Measurements from ENCODE around the gene DGCR8.

Gene DGCR8

DNA sequence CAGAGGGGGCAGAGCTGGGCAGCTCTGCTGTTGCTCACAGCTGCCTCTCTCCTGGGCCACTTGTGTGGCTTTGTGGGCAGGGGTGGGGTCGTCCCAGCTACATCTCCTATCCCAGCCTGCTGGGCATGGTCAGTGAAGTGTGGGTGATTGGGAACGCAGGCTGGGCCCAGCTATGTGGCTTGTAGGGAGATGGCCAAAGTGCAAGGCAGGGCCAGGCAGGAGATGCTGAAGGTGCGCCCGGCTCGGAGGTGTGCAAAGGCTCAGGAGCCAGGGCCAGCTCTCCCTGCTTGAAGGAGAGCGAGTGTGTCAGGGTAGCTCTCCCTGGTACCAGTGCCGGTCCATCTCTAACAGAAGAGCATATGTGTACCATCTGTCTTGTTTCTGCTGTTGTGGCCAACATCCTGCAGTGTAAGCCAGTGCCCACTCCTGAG, 27.4 kb downstream of the DGCR8 start:
- intact Hi-C loops (cut with DNase I; ENCODE audit: low total_unique reads), result no loop called here
- DNase-seq, result no peak
- H3K27me3 ChIP-seq, result no peaks in the 10 kb centered on the region

GRCh38 chr22:20107951-20108756, 28.1 kb downstream of the DGCR8 start:
- intact Hi-C loops (cut with DNase I; ENCODE audit: low total_unique reads), result loop anchor here (2.0 kb wide), 1 partner anchor 19 kb away; no protein-coding TSS in a partner anchor
- no peak overlapping the region for H3K27ac ChIP-seq
- TF ChIP-seq, protein P1, sequence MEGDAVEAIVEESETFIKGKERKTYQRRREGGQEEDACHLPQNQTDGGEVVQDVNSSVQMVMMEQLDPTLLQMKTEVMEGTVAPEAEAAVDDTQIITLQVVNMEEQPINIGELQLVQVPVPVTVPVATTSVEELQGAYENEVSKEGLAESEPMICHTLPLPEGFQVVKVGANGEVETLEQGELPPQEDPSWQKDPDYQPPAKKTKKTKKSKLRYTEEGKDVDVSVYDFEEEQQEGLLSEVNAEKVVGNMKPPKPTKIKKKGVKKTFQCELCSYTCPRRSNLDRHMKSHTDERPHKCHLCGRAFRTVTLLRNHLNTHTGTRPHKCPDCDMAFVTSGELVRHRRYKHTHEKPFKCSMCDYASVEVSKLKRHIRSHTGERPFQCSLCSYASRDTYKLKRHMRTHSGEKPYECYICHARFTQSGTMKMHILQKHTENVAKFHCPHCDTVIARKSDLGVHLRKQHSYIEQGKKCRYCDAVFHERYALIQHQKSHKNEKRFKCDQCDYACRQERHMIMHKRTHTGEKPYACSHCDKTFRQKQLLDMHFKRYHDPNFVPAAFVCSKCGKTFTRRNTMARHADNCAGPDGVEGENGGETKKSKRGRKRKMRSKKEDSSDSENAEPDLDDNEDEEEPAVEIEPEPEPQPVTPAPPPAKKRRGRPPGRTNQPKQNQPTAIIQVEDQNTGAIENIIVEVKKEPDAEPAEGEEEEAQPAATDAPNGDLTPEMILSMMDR (IDR thresholded peaks at IDR 0.05), result no peak
- H3K36me3 ChIP-seq, result peaks cover 62 to 100% (median 75%) of the 10 kb centered on the region in 3 donors
- no peak overlapping the region for H3K4me3 ChIP-seq
- no peak for DNase-seq
- H3K27me3 ChIP-seq, result no peaks in the 10 kb centered on the region
- H3K4me1 ChIP-seq, result no peaks in the 10 kb centered on the region
- H3K9me3 ChIP-seq, result no peaks in the 10 kb centered on the region

More for the DNA sequence above, 27.4 kb downstream of the DGCR8 start:
- Histone ChIP-seq H3K27ac (no peak overlapping the region), H3K4me3 (no peak overlapping the region), H3K36me3 (peaks cover 62 to 100% (median 70%) of the 10 kb centered on the region in 3 donors), H3K4me1 (no peaks in the 10 kb centered on the region), H3K9me3 (no peaks in the 10 kb centered on the region)
- TF ChIP-seq, protein P1 (IDR thresholded peaks at IDR 0.05), result no peak

GRCh38 chr22:20108757-20109230, 28.8 kb downstream of the DGCR8 start:
- H3K27me3 ChIP-seq, result no peaks in the 10 kb centered on the region
- intact Hi-C loops (cut with DNase I; ENCODE audit: low total_unique reads), result loop anchor here (2.0 kb wide), 1 partner anchor 20 kb away; no protein-coding TSS in a partner anchor
- no peak for DNase-seq

DNA sequence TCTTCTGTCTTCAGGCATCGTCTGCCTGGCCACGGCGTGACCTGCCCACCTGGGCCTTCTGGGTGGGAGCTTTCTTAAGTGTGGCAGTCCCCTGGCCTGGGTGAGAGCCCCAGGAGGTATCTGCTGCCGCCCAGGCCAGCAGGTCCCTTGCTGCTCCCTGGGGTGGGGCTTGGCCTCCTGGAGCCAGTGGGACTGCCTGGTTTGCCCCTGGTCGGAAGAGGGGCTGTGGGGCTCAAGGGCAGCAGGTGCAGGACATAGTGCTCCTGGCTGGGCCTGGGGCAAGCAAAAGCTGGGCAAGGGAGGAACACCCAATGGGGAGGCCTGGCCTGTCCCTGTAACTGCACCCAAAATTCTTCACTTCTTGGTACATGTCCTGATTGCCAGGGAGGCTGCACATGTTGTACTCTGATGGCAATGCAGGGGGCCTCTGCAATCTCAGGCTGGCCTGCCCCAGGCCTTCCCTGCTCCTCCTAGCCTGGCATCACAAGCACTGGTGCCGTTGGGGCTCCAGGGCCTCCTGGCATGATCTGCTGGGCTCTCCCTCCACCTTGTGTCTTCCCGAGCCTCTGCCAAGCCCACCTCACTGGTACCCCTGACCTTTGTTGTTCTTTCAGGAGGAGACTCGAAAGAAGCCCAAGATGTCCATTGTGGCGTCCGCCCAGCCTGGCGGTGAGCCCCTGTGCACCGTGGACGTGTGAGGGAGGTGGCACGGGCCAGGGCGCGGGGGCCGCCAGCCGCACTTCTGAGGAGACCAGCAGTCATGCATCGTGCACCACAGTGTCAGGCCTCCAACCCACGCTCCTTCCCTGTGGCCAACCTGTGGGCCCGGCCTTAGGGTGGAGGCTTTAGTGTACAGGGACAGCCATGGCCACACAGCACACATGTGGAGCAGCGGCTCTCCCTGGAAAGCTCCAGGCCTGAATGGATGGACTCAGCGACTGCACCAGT, 29.6 kb downstream of the DGCR8 start:
- Histone ChIP-seq H3K27me3 (no peaks in the 10 kb centered on the region), H3K4me3 (no peak overlapping the region), H3K36me3 (peaks cover 57 to 100% (median 84%) of the 10 kb centered on the region in 3 donors), H3K27ac (no peak overlapping the region), H3K9me3 (no peaks in the 10 kb centered on the region), H3K4me1 (no peaks in the 10 kb centered on the region)
- TF ChIP-seq, protein P1 (IDR thresholded peaks at IDR 0.05), result no peak
- intact Hi-C loops (cut with DNase I; ENCODE audit: low total_unique reads), result loop anchor here (2.0 kb wide), 1 partner anchor 21 kb away; no protein-coding TSS in a partner anchor
- no peak for DNase-seq

More at GRCh38 chr22:20108757-20109230, 28.8 kb downstream of the DGCR8 start:
- no peak overlapping the region for H3K27ac ChIP-seq
- H3K36me3 ChIP-seq, result peaks cover 62 to 100% (median 79%) of the 10 kb centered on the region in 3 donors
- H3K9me3 ChIP-seq, result no peaks in the 10 kb centered on the region
- H3K4me3 ChIP-seq, result no peak overlapping the region
- TF ChIP-seq, protein P1 (IDR thresholded peaks at IDR 0.05), result no peak
- H3K4me1 ChIP-seq, result no peaks in the 10 kb centered on the region

DNA sequence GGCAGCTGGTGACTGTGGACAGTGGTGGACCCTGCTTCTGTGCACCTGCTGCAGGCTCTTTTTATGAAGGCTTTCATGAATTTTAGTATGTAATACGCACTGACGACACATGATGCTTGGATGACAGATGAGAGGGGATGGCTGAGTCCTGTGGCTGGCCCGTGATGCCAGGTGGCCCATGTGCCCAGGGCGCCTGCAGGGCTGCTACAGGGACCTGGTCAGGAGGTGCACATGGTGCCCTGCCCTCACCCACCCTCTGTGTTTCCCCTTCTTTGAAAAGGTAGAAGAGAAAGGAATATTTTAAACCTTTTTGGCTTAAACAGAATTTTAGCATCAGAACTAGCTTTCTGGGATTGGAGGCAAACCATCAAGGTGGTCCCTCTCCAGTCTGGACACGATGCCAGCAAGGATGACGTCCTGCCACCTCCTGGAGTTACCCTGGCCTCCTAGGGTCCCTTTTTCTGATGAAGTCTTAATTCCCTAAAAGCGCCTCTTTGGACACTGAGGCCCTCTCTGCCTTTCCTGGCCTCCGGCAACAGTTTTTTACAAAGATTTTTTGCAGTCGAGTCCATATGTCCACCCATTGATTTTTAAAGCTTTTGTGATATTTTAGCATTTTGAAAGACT, 30.4 kb downstream of the DGCR8 start:
- no peaks in the 10 kb centered on the region for H3K9me3 ChIP-seq
- intact Hi-C loops (cut with DNase I; ENCODE audit: low total_unique reads), result no loop called here
- peaks cover 0 to 4% (median under 1%) of the 10 kb centered on the region in 4 donors for H3K4me1 ChIP-seq
- H3K4me3 ChIP-seq, result no peak overlapping the region
- no peak overlapping the region for H3K27ac ChIP-seq
- DNase-seq, result no peak
- TF ChIP-seq, protein P1 (IDR thresholded peaks at IDR 0.05), result no peak
- H3K27me3 ChIP-seq, result no peaks in the 10 kb centered on the region
- H3K36me3 ChIP-seq, result peaks cover 50 to 99% (median 79%) of the 10 kb centered on the region in 3 donors

Data from tibial artery (tissue), 4 donors.